ENCODE results near the gene UPF2. TPM values are rescaled to one million over a fixed set of nuclear protein-coding genes. Genes with fewer than 3 reads are reported as not detected.

UPF2 gene
- total RNA-seq, 4 donors from 2014 or later, result 23.7 to 27.3 (median 24.7) TPM

DNA sequence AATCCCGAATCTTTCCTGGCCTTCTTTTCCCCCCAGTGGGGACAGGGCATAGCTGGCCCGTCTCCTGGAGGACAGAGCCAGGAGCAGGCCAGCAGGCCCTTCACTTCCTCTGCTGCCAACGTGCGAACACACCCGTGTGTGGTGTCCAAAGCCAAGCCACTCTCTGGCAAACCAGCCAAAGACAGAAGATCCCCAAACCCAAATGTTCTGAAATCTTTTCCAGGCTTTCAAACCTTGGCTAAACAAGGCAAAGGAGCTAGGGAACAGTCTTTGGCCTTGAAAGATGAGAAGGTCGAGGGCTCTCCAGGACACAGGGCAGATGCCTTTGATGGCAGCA is 156.5 kb downstream of the UPF2 start:
- peaks cover 0 to 20% (median 0%) of the 10 kb centered on the region in 4 donors for H3K4me1 ChIP-seq
- H3K4me3 ChIP-seq, result no peak overlapping the region
- WGBS, 2 donors, result 71 to 75% methylated on average over 6 of the region's 6 CpGs
- no peaks in the 10 kb centered on the region for H3K9me3 ChIP-seq
- no peaks in the 10 kb centered on the region for H3K36me3 ChIP-seq
- DNase-seq (ENCODE audit: low spot score in 2 of 2), result no peak
- no peak overlapping the region for H3K27ac ChIP-seq
- TF ChIP-seq EP300 (IDR thresholded peaks at IDR 0.05), result no peak
- no peaks in the 10 kb centered on the region for H3K27me3 ChIP-seq

DNA sequence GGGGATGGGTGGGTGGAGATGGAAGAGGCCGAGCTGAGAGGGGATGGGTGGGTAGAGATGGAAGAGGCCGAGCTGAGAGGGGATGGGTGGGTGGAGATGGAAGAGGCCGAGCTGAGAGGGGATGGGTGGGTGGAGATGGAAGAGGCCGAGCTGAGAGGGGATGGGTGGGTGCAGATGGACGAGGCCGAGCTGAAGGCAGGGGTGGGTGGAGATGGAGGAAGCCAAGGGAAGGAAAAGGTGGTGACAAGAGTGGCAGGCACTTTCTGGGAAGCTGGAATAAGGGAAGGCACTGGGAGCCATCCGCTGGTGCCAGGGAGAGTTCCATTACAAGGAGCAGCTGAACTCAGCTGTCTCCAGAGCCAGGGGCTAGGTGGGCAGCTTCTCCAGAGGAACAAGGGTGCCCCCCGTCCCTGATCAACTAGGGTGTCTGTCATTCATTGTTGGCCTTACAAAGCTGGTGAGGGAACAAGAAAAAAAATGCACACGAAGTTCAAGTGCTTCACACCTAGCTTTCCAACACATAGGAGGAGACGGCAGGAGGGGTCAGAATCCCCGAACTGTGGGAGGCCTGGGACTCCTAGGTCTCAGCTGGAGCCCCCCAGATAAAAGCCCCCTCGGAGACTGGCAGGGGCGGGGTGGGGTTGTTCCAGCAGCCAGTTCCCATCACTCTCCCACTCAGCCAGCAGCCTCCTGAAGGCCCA is 157.0 kb downstream of the UPF2 start:
- WGBS, 2 donors, result 79 to 91% methylated on average over 11 to 13 of the region's 13 CpGs
- no peaks in the 10 kb centered on the region for H3K27me3 ChIP-seq
- H3K4me1 ChIP-seq, result peaks cover 0 to 20% (median 0%) of the 10 kb centered on the region in 4 donors
- H3K27ac ChIP-seq, result no peak overlapping the region
- no peak for DNase-seq (ENCODE audit: low spot score in 2 of 2)
- no peak overlapping the region for H3K4me3 ChIP-seq
- no peaks in the 10 kb centered on the region for H3K9me3 ChIP-seq
- TF ChIP-seq POLR2A (IDR thresholded peaks at IDR 0.05) (no peak), EP300 (IDR thresholded peaks at IDR 0.05) (no peak)
- TF ChIP-seq, protein P1, sequence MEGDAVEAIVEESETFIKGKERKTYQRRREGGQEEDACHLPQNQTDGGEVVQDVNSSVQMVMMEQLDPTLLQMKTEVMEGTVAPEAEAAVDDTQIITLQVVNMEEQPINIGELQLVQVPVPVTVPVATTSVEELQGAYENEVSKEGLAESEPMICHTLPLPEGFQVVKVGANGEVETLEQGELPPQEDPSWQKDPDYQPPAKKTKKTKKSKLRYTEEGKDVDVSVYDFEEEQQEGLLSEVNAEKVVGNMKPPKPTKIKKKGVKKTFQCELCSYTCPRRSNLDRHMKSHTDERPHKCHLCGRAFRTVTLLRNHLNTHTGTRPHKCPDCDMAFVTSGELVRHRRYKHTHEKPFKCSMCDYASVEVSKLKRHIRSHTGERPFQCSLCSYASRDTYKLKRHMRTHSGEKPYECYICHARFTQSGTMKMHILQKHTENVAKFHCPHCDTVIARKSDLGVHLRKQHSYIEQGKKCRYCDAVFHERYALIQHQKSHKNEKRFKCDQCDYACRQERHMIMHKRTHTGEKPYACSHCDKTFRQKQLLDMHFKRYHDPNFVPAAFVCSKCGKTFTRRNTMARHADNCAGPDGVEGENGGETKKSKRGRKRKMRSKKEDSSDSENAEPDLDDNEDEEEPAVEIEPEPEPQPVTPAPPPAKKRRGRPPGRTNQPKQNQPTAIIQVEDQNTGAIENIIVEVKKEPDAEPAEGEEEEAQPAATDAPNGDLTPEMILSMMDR (IDR thresholded peaks at IDR 0.05), result no peak
- H3K36me3 ChIP-seq, result no peaks in the 10 kb centered on the region

DNA sequence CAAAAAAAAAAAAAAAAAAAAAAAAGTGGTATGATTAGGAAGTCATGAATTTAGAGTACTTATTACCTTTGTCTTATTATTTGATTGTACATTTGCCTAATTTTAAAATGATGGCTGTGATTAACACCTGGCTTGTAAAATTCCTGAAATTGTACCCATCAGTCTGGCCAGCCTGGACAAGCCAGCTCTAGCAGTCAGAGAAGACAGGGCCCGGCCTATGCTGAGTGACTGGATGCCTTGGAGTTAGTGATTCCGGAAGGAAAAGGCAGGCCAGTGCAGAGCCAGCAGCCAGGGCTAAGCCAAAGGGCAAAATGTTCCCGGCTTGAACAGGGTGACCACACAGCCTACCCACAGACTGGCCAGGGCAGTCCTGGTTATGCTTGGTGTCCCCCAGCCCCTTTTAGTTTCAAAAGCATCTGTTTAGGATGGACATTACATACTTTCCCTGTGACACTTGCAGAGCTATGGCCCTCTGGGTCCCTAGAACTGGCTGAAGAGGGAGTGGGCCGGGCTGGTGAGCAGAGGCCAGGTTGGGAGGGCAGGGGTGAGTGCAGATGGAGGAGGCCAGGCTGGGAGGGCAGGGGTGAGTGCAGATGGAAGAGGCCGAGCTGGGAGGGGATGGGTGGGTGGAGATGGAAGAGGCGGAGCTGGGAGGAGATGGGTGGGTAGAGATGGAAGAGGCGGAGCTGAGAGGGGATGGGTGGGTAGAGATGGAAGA is 157.7 kb downstream of the UPF2 start:
- no peak for TF ChIP-seq POLR2A (IDR thresholded peaks at IDR 0.05)
- TF ChIP-seq, protein P1 (IDR thresholded peaks at IDR 0.05), result no peak
- no peak for TF ChIP-seq EP300 (IDR thresholded peaks at IDR 0.05)
- Histone ChIP-seq H3K27ac (no peak overlapping the region), H3K36me3 (no peaks in the 10 kb centered on the region), H3K4me3 (no peak overlapping the region), H3K9me3 (no peaks in the 10 kb centered on the region), H3K27me3 (no peaks in the 10 kb centered on the region), H3K4me1 (peaks cover 0 to 20% (median 0%) of the 10 kb centered on the region in 4 donors)
- WGBS, 2 donors, result 76 to 78% methylated on average over 6 to 7 of the region's 7 CpGs
- DNase-seq (ENCODE audit: low spot score in 2 of 2), result no peak

DNA sequence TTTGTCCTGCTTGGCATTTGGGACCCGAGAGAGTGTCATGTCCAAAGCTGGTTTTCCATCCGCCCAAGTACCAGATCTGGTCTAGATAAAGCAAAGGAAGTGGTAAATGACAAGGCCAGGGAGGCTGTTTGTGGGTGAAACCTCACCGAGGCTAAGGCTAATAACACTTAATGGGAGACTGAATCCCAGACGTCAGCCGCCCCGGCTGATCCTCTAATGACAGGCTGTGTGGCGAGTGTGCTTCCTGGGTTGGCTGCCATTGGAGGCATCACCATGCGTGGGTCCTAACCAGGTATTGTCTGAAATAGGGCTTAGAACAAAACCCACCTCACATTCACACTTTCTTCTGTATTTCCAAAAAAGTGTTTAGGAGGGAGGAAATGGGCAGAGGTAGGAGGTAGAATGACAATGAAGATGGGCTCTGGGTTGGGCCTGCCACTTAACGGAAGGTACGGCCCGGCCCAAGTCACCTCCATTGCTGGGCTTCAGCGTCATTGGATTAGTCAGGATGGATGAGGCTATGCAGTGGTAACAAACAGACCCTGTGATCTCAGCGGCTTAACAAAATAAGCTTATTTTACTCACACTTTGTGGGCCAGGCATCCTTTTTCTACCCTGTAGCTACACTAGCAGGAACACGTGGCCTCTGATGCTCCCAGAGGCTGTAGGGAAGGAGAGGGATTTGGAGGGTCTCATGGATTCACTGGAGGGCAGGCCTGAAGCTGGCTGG is 159.8 kb downstream of the UPF2 start:
- no peak overlapping the region for H3K27ac ChIP-seq
- DNase-seq (ENCODE audit: low spot score in 2 of 2), result no peak
- TF ChIP-seq POLR2A (IDR thresholded peaks at IDR 0.05) (no peak), EP300 (IDR thresholded peaks at IDR 0.05) (no peak)
- H3K4me3 ChIP-seq, result no peak overlapping the region
- H3K4me1 ChIP-seq, result peaks cover 0 to 20% (median 0%) of the 10 kb centered on the region in 4 donors
- H3K27me3 ChIP-seq, result no peaks in the 10 kb centered on the region
- 81 to 83% methylated on average over 14 of the region's 14 CpGs for WGBS, 2 donors
- H3K36me3 ChIP-seq, result no peaks in the 10 kb centered on the region
- H3K9me3 ChIP-seq, result no peaks in the 10 kb centered on the region

DNA sequence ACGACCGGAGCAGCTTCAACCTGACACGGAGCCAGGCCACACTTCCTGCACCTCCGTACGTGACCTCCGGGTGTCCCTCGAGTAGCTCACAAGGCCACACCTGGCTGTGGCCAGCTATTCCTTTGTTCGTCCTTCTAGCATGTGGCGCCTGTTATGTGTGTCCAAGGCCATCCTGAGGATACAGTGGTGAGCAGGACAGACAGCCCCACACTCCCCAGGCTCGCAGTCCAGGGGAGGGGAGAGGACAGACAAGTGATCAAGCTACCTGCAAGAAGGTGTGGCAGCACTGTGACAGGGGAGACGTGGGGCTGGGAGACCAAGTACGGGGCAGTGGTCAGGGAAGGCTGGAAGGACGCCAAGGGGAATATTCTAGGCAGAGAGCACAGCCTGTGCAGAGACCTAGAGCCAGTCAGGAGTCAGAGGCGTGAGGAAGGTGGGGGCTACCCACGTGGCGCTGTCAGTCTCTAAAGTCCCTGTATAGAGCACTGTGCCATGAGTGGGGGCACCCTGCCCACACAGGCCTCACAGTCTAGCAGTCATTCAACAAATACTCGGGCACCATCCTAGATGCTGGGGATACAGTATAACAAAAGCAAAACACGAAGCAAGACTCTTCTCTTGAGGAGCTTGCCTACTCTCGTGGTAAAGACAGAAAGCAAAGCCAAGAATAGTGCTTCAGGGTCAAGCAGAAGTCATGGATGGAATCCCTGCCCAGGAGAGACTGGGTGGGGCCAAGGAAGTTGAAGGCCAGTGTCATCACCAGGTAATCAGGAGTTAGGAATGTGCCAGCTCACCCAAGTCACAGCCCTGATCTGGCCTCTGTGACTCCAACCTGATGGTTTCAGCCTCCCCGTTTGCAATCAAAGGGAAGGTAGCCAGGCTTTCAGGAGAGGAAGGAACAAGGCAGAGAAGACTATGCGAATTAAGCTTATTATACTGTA is 160.9 kb downstream of the UPF2 start:
- Histone ChIP-seq H3K9me3 (no peaks in the 10 kb centered on the region), H3K27ac (peak overlapping the region in 1 of 4 donors; percentile 20), H3K36me3 (no peaks in the 10 kb centered on the region), H3K4me3 (no peak overlapping the region), H3K27me3 (no peaks in the 10 kb centered on the region), H3K4me1 (peaks cover 0 to 30% (median 0%) of the 10 kb centered on the region in 4 donors)
- 85 to 86% methylated on average over 21 of the region's 21 CpGs for WGBS, 2 donors
- TF ChIP-seq POLR2A (IDR thresholded peaks at IDR 0.05) (no peak), EP300 (IDR thresholded peaks at IDR 0.05) (no peak)
- TF ChIP-seq, protein P1 (IDR thresholded peaks at IDR 0.05), result no peak
- no peak for DNase-seq (ENCODE audit: low spot score in 2 of 2)
